RWPE2 (cell line): ENCODE results near the gene KREMEN1.

Source experiments
- ATAC-seq: fragments of 200-7000 bp; cut with Tn5 transposase; 3 replicates; pipeline ENCODE4 v1.9.1; 2021; ENCODE audit warnings: low read depth
- DNase-seq: peaks from one replicate; pipeline ENCODE4 v3.0.0-alpha.2; 2020; ENCODE audit warnings: low spot score
- H3K27ac ChIP-seq: fragments of 450-650 bp; 2 replicates; pipeline ENCODE4 v1.5.1; 2017; ENCODE audit warnings: mild to moderate bottlenecking; ENCODE audit not compliant: poor library complexity, severe bottlenecking
- H3K27me3 ChIP-seq: fragments of 250-450 bp; sonication (Bioruptor Pico); 2 replicates; pipeline ENCODE4 v1.5.1; 2021; ENCODE audit warnings: mild to moderate bottlenecking, moderate library complexity; ENCODE audit not compliant: insufficient read depth, poor library complexity, severe bottlenecking
- H3K36me3 ChIP-seq: fragments of 250-450 bp; sonication (Bioruptor Pico); 2 replicates; pipeline ENCODE4 v1.5.1; 2020; ENCODE audit warnings: low read depth, mild to moderate bottlenecking, moderate library complexity
- H3K4me1 ChIP-seq: fragments of 250-450 bp; sonication (Bioruptor Pico); 2 replicates; pipeline ENCODE4 v1.5.1; 2021; ENCODE audit warnings: mild to moderate bottlenecking, moderate library complexity; ENCODE audit not compliant: insufficient read depth, poor library complexity, severe bottlenecking
- H3K4me3 ChIP-seq: fragments of 250-450 bp; sonication (Bioruptor Pico); 2 replicates; pipeline ENCODE4 v1.5.1; 2021; ENCODE audit warnings: mild to moderate bottlenecking, moderate library complexity; ENCODE audit not compliant: severe bottlenecking
- H3K9me3 ChIP-seq: fragments of 250-450 bp; sonication (Bioruptor Pico); 2 replicates; pipeline ENCODE4 v1.5.1; 2021; ENCODE audit warnings: mild to moderate bottlenecking, moderate library complexity; ENCODE audit not compliant: severe bottlenecking
- CTCF ChIP-seq: fragments of 450-650 bp; IDR thresholded peaks from one replicate; pipeline ENCODE4 v1.5.1; 2017; ENCODE audit warnings: mild to moderate bottlenecking, moderate library complexity; ENCODE audit not compliant: poor library complexity, severe bottlenecking

KREMEN1 gene

GRCh38 chr22:29102300-29102699 lies 29.5 kb downstream of the KREMEN1 start:
- no peaks in the 10 kb centered on the region for H3K9me3 ChIP-seq
- no peak overlapping the region for H3K4me3 ChIP-seq
- no peaks in the 10 kb centered on the region for H3K4me1 ChIP-seq
- no peaks in the 10 kb centered on the region for H3K27me3 ChIP-seq
- H3K27ac ChIP-seq, result no peak overlapping the region
- DNase-seq (no peak), ATAC-seq (no peak)
- no peaks in the 10 kb centered on the region for H3K36me3 ChIP-seq
- TF ChIP-seq CTCF, result no peak

DNA sequence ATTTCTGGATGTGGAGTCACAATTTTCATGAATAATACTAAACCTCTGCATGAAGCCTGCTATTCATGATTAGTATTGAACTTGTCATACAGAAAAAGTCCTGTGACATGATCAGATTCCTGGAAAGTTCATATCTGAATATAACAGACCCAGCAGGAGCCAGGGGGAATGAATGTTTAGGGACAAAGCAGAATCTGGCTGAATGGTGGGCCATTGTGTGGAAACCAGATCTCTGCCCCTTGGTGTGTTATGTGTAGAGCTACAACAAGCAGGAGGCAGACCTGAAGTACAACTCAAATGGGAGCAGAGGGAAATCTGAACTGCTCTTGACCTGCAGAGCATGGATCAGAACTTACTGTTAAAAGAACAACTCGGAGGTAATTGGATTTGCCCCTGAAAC lies 30.3 kb downstream of the KREMEN1 start:
- ATAC-seq (no peak), DNase-seq (no peak)
- Histone ChIP-seq H3K27me3 (no peaks in the 10 kb centered on the region), H3K9me3 (no peaks in the 10 kb centered on the region), H3K4me3 (no peak overlapping the region), H3K36me3 (no peaks in the 10 kb centered on the region), H3K27ac (no peak overlapping the region), H3K4me1 (no peaks in the 10 kb centered on the region)
- TF ChIP-seq CTCF, result no peak

- no peak for TF ChIP-seq CTCF
- no peaks in the 10 kb centered on the region for H3K9me3 ChIP-seq
- no peaks in the 10 kb centered on the region for H3K27me3 ChIP-seq
- no peaks in the 10 kb centered on the region for H3K36me3 ChIP-seq
- no peaks in the 10 kb centered on the region for H3K4me1 ChIP-seq
- DNase-seq, result no peak
- H3K27ac ChIP-seq, result no peak overlapping the region
- no peak for ATAC-seq
- no peak overlapping the region for H3K4me3 ChIP-seq
Measured at GRCh38 chr22:29105468-29105867, 32.6 kb downstream of the KREMEN1 start.

DNA sequence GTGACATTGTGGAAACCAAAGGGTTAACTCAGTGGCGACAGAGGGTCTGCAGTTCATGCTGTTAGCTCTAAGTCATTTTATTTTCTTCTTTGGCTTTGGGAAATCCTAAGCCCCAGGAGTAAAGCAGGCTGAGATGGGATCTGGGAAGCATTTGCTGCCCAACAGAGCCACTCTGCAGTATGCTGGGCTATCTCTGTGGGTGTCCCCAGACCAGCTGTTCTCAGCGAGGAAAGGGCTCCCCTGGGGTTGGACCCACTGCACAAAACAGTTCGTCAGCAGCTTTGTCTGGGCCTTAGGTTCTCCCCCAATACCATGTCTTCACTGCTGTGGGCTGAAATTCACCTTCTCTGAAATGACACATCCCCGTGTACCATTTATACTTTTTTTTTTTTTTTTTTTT lies 34.0 kb downstream of the KREMEN1 start:
- DNase-seq, result no peak
- Histone ChIP-seq H3K9me3 (no peaks in the 10 kb centered on the region), H3K36me3 (no peaks in the 10 kb centered on the region), H3K27me3 (no peaks in the 10 kb centered on the region), H3K27ac (no peak overlapping the region), H3K4me3 (no peak overlapping the region), H3K4me1 (no peaks in the 10 kb centered on the region)
- ATAC-seq, result no peak
- no peak for TF ChIP-seq CTCF

DNA sequence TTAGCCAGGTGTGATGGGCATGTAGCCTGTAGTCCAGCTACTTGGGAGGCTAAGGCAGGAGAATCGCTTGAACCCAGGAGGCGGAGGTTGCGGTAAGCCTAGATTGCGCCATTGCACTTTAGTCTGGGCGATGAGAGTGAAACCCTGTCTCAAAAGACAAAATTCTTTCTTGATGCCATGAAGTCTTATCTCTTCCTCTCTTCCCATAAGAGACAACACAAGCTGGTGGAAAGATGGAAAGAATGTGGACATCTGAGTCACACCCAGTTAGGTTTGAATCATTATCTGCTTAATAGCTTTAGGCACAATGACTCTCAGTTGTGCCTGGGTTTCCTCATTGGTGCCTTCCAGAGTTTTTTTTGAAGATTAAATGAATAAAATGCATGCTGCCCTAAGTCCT lies 35.3 kb downstream of the KREMEN1 start:
- no peak for TF ChIP-seq CTCF
- Histone ChIP-seq H3K36me3 (no peaks in the 10 kb centered on the region), H3K27ac (no peak overlapping the region), H3K27me3 (no peaks in the 10 kb centered on the region), H3K4me1 (no peaks in the 10 kb centered on the region), H3K4me3 (no peak overlapping the region), H3K9me3 (no peaks in the 10 kb centered on the region)
- DNase-seq (no peak), ATAC-seq (peak; percentile 90)
